Hepatocyte (in vitro differentiated cells): ENCODE results near the gene SUCLG2. TPM values are rescaled to one million over a fixed set of nuclear protein-coding genes. Genes with fewer than 3 reads are reported as not detected.

Source experiments
- DNase-seq: peaks from one replicate; pipeline ENCODE4 v3.0.0-alpha.2; 2016; ENCODE audit warnings: low spot score
- H2AFZ ChIP-seq: fragments of 200-600 bp; sonication (generic); 2 replicates; pipeline ENCODE4 v1.6.0; 2016; ENCODE audit warnings: antibody characterized with exemption, mild to moderate bottlenecking
- H3K27ac ChIP-seq: fragments of 200-600 bp; sonication (generic); 2 replicates; pipeline ENCODE4 v1.5.1; 2016; ENCODE audit warnings: mild to moderate bottlenecking
- H3K27me3 ChIP-seq: fragments of 200-600 bp; sonication (generic); 2 replicates; pipeline ENCODE4 v1.6.1; 2016
- H3K36me3 ChIP-seq: fragments of 200-600 bp; sonication (generic); replicated peaks from 2 replicates; pipeline ENCODE4 v1.5.1; 2016; ENCODE audit warnings: low read depth; ENCODE audit not compliant: insufficient read depth
- H3K4me1 ChIP-seq: fragments of 200-600 bp; sonication (generic); 2 replicates; pipeline ENCODE4 v1.5.1; 2016; ENCODE audit warnings: mild to moderate bottlenecking, moderate library complexity; ENCODE audit not compliant: insufficient read depth
- H3K4me2 ChIP-seq: fragments of 200-600 bp; sonication (generic); 2 replicates; pipeline ENCODE4 v1.6.0; 2016
- H3K4me3 ChIP-seq: fragments of 200-600 bp; sonication (generic); 2 replicates; pipeline ENCODE4 v1.5.1; 2016; ENCODE audit warnings: mild to moderate bottlenecking
- H3K79me2 ChIP-seq: fragments of 200-600 bp; sonication (generic); 2 replicates; pipeline ENCODE4 v1.6.0; 2017; ENCODE audit warnings: mild to moderate bottlenecking
- H3K9me2 ChIP-seq: fragments of 200-600 bp; sonication (generic); replicated peaks from 2 replicates; pipeline ENCODE4 v1.6.0; 2017; ENCODE audit warnings: mild to moderate bottlenecking; ENCODE audit not compliant: insufficient read depth
- H3K9me3 ChIP-seq: fragments of 200-600 bp; sonication (generic); 2 replicates; pipeline ENCODE4 v1.5.1; 2016; ENCODE audit warnings: low read depth, mild to moderate bottlenecking
- H4K20me1 ChIP-seq: fragments of 200-600 bp; sonication (generic); 2 replicates; pipeline ENCODE4 v1.6.0; 2016; ENCODE audit warnings: mild to moderate bottlenecking; ENCODE audit not compliant: insufficient read depth, poor library complexity, severe bottlenecking
- CTCF ChIP-seq: fragments of 200-600 bp; sonication (generic); IDR thresholded peaks from 2 replicates; pipeline ENCODE4 v1.5.1; 2016; ENCODE audit warnings: antibody characterized with exemption, mild to moderate bottlenecking; ENCODE audit not compliant: poor library complexity
- EZH2 ChIP-seq: fragments of 200-600 bp; sonication (generic); IDR thresholded peaks from 2 replicates; pipeline ENCODE4 v1.6.1; 2016; ENCODE audit warnings: antibody characterized with exemption, mild to moderate bottlenecking, borderline replicate concordance
- EZH2phosphoT487 ChIP-seq: fragments of 200-600 bp; sonication (generic); IDR thresholded peaks from one replicate; pipeline ENCODE4 v1.6.1; 2018; ENCODE audit warnings: antibody characterized with exemption, mild to moderate bottlenecking, low read depth, moderate library complexity; ENCODE audit not compliant: unreplicated experiment, severe bottlenecking
- WGBS: methylation state at CpG from one replicate; pipeline ENCODE4 v1.1.6; 2016; ENCODE audit warnings: low lambda C conversion rate; ENCODE audit errors: missing lambda C conversion rate; 5-methylcytosine and 5-hydroxymethylcytosine counted together
- polyA plus RNA-seq: library from polyadenylated mRNA; unstranded; fragments of >200 nt; fragmentation: Nextera tagmentation; extraction: Ambion mirVana; gene quantifications from 2 replicates; pipeline ENCODE4 v1.2.1, GENCODE V29; 2016
- total RNA-seq: library from RNA; depleted of rRNA; stranded (reverse); fragments of >200 nt; gene quantifications from 2 replicates; pipeline ENCODE4 v1.2.3, GENCODE V29; 2014

SUCLG2 gene
- total and polyA plus RNA-seq, 2 experiments from 2014 or later: 58.0 to 94.2 TPM

- no peaks in the 10 kb centered on the region for H3K9me3 ChIP-seq
- no peaks in the 10 kb centered on the region for H3K27me3 ChIP-seq
- H3K4me3 ChIP-seq: no peak overlapping the region
- H3K27ac ChIP-seq: no peak overlapping the region
- DNase-seq: no peak
- no peaks in the 10 kb centered on the region for H3K36me3 ChIP-seq
- TF ChIP-seq CTCF: no peak
- no peak for TF ChIP-seq EZH2
- no peak for TF ChIP-seq EZH2phosphoT487
- H3K9me2 ChIP-seq: no peaks in the 10 kb centered on the region
- H3K79me2 ChIP-seq: no peaks in the 10 kb centered on the region
- H3K4me1 ChIP-seq: peaks cover 2% of the 10 kb centered on the region
- H2AFZ ChIP-seq: no peak overlapping the region
- WGBS: 91% methylated on average over 3 of the region's 3 CpGs
- H3K4me2 ChIP-seq: no peak overlapping the region
- H4K20me1 ChIP-seq: no peaks in the 10 kb centered on the region
Measured at GRCh38 chr3:67377299-67377698, 277.1 kb downstream of the SUCLG2 start.

- H3K4me1 ChIP-seq: no peaks in the 10 kb centered on the region
- H3K4me2 ChIP-seq: no peak overlapping the region
- no peaks in the 10 kb centered on the region for H3K36me3 ChIP-seq
- no peaks in the 10 kb centered on the region for H4K20me1 ChIP-seq
- H3K4me3 ChIP-seq: no peak overlapping the region
- WGBS: 100% methylated on average over 1 of the region's 1 CpG
- no peaks in the 10 kb centered on the region for H3K9me3 ChIP-seq
- no peaks in the 10 kb centered on the region for H3K27me3 ChIP-seq
- no peak for DNase-seq
- H3K79me2 ChIP-seq: no peaks in the 10 kb centered on the region
- no peaks in the 10 kb centered on the region for H3K9me2 ChIP-seq
- no peak overlapping the region for H3K27ac ChIP-seq
- no peak for TF ChIP-seq CTCF
- no peak for TF ChIP-seq EZH2phosphoT487
- no peak for TF ChIP-seq EZH2
- H2AFZ ChIP-seq: no peak overlapping the region
Measured at GRCh38 chr3:67376416-67376815, 278.0 kb downstream of the SUCLG2 start.

DNA sequence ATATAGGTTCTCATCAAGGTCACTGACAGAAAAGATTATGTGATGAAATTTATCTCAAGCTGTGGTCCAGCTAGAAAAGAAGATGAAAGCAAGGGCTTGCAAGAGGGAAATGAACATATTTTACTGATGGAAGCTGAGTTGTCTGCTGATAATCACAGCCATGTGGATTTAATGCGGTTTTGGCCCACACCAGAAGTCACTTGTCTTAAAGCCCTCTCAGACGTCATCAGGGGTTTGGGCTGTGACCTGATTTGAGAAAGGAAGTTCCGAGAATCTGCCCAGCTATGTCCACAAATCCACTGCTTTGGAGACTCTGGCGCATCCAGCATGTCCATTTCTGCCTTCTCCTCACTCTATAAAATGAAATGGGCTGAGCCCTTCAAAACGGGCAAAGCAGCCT lies 278.4 kb downstream of the SUCLG2 start:
- H4K20me1 ChIP-seq: no peaks in the 10 kb centered on the region
- 90% methylated on average over 5 of the region's 5 CpGs for WGBS
- no peak overlapping the region for H2AFZ ChIP-seq
- TF ChIP-seq CTCF (no peak), EZH2phosphoT487 (no peak), EZH2 (no peak)
- DNase-seq: no peak
- H3K4me2 ChIP-seq: no peak overlapping the region
- H3K4me1 ChIP-seq: no peaks in the 10 kb centered on the region
- H3K79me2 ChIP-seq: no peaks in the 10 kb centered on the region
- no peak overlapping the region for H3K27ac ChIP-seq
- H3K27me3 ChIP-seq: no peaks in the 10 kb centered on the region
- H3K9me3 ChIP-seq: no peaks in the 10 kb centered on the region
- H3K36me3 ChIP-seq: no peaks in the 10 kb centered on the region
- no peak overlapping the region for H3K4me3 ChIP-seq
- no peaks in the 10 kb centered on the region for H3K9me2 ChIP-seq

DNA sequence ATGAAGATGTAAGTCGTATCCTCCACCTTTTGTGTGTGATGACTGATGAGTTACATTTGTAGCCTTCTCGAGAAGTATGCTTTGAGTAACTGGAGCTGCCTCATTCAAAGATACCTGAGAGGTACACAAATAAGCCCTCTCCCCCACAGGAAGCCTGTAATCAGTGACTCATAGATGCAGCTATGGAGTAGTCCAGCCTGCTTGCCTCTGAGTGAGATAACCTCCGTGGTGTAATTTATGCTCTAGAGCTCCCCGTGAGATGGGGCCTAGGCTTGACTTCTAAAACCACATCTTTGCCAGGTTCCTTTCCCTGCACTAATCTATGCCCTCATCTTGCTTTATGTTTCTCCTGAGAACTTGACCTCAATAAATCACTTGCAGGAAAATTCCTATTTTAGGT lies 291.7 kb downstream of the SUCLG2 start:
- 23% methylated on average over 4 of the region's 4 CpGs for WGBS
- Histone ChIP-seq H3K27ac (no peak overlapping the region), H3K9me2 (no peaks in the 10 kb centered on the region), H3K79me2 (no peaks in the 10 kb centered on the region), H3K27me3 (no peaks in the 10 kb centered on the region), H3K36me3 (no peaks in the 10 kb centered on the region), H3K4me3 (no peak overlapping the region), H2AFZ (no peak overlapping the region), H4K20me1 (no peaks in the 10 kb centered on the region), H3K4me2 (no peak overlapping the region), H3K9me3 (no peaks in the 10 kb centered on the region), H3K4me1 (no peaks in the 10 kb centered on the region)
- no peak for TF ChIP-seq CTCF
- TF ChIP-seq EZH2: no peak
- no peak for TF ChIP-seq EZH2phosphoT487
- DNase-seq: peak; percentile 52
